Mesenchymal stem cell (in vitro differentiated cells and primary cell): Measurements from ENCODE around the gene ZBTB2.

Experiments
- DNase-seq: peaks from one replicate; pipeline ENCODE4 v3.0.0-alpha.2; 2013
- H2AFZ ChIP-seq: one replicate; pipeline ENCODE4 v1.6.1; 2013; ENCODE audit warnings: low read depth, mild to moderate bottlenecking, control low read depth, inconsistent platforms, low read length, moderate library complexity
- H2AK5ac ChIP-seq: 2 replicates; pipeline ENCODE4 v1.6.1; 2013; ENCODE audit warnings: low read length, moderate library complexity, mild to moderate bottlenecking, inconsistent platforms; ENCODE audit not compliant: severe bottlenecking
- H2BK120ac ChIP-seq: one replicate; pipeline ENCODE4 v1.6.1; 2013; ENCODE audit warnings: low read depth, mild to moderate bottlenecking, inconsistent platforms, low read length, moderate library complexity
- H2BK12ac ChIP-seq, 2 experiments: one replicate each; pipeline ENCODE4 v1.6.1; 2013; ENCODE audit warnings: inconsistent platforms in 2 of 2, low read length in 2 of 2, mild to moderate bottlenecking in 2 of 2, moderate library complexity in 2 of 2, control low read depth in 1 of 2
- H2BK15ac ChIP-seq: one replicate; pipeline ENCODE4 v1.6.1; 2013; ENCODE audit warnings: mild to moderate bottlenecking, low read depth, inconsistent platforms; ENCODE audit not compliant: poor library complexity, severe bottlenecking
- H2BK5ac ChIP-seq: 2 replicates; pipeline ENCODE4 v1.6.1; 2013; ENCODE audit warnings: low read depth, mild to moderate bottlenecking, low read length, control low read depth, inconsistent platforms; ENCODE audit not compliant: poor library complexity, severe bottlenecking
- H3K14ac ChIP-seq, 2 experiments: one replicate each; pipeline ENCODE4 v1.6.1; 2013; ENCODE audit warnings: inconsistent platforms in 2 of 2, low read length in 2 of 2, control low read depth in 1 of 2, mild to moderate bottlenecking in 1 of 2, moderate library complexity in 1 of 2
- H3K18ac ChIP-seq, 2 experiments: one replicate each; pipeline ENCODE4 v1.6.1; 2013; ENCODE audit warnings: inconsistent platforms in 2 of 2, low read length in 2 of 2, control low read depth in 1 of 2, low read depth in 1 of 2, mild to moderate bottlenecking in 1 of 2
- H3K23ac ChIP-seq, 2 experiments: one replicate each; pipeline ENCODE4 v1.6.1; 2013; ENCODE audit warnings: inconsistent platforms in 2 of 2, low read length in 2 of 2, mild to moderate bottlenecking in 2 of 2, moderate library complexity in 2 of 2, control low read depth in 1 of 2
- H3K27ac ChIP-seq: 2 replicates; pipeline ENCODE4 v1.5.1; 2013; ENCODE audit warnings: mild to moderate bottlenecking, moderate library complexity, low read length, control low read depth, inconsistent platforms; ENCODE audit not compliant: poor library complexity, severe bottlenecking
- H3K27me3 ChIP-seq, 2 experiments: 2 replicates each; pipeline versions ENCODE4 v1.6.1 to v1.7.0; 2013; ENCODE audit warnings: low read length in 2 of 2, mild to moderate bottlenecking in 2 of 2, moderate library complexity in 2 of 2, control low read depth in 1 of 2, inconsistent platforms in 1 of 2; ENCODE audit not compliant: control insufficient read depth in 1 of 2, insufficient read depth in 1 of 2
- H3K36me3 ChIP-seq, 2 experiments: 2 replicates each; pipeline versions ENCODE4 v1.6.1 to v1.7.0; 2013; ENCODE audit warnings: low read length in 2 of 2, control low read depth in 1 of 2, inconsistent platforms in 1 of 2, low read depth in 1 of 2, mild to moderate bottlenecking in 1 of 2; ENCODE audit not compliant: insufficient read depth in 2 of 2, control insufficient read depth in 1 of 2
- H3K4ac ChIP-seq, 2 experiments: one replicate each; pipeline ENCODE4 v1.6.1; 2013; ENCODE audit warnings: inconsistent platforms in 2 of 2, low read length in 2 of 2, mild to moderate bottlenecking in 2 of 2, moderate library complexity in 2 of 2, control low read depth in 1 of 2, low read depth in 1 of 2
- H3K4me1 ChIP-seq: 2 replicates; pipeline ENCODE4 v1.6.1; 2013; ENCODE audit warnings: low read depth, low read length, control low read depth; ENCODE audit not compliant: control insufficient read depth, insufficient read depth
- H3K4me2 ChIP-seq: 2 replicates; pipeline ENCODE4 v1.6.1; 2013; ENCODE audit warnings: low read length, mild to moderate bottlenecking, inconsistent platforms; ENCODE audit not compliant: poor library complexity, severe bottlenecking
- H3K4me3 ChIP-seq, 2 experiments: 2 replicates each; pipeline versions ENCODE4 v1.5.1 to v1.7.0; 2013; ENCODE audit warnings: low read length in 2 of 2, mild to moderate bottlenecking in 2 of 2, control low read depth in 1 of 2, low read depth in 1 of 2; ENCODE audit not compliant: insufficient read depth in 1 of 2
- H3K79me1 ChIP-seq: replicated peaks from 2 replicates; pipeline ENCODE4 v1.6.1; 2013; ENCODE audit warnings: mild to moderate bottlenecking, control low read depth, low read length, inconsistent platforms; ENCODE audit not compliant: poor library complexity, severe bottlenecking
- H3K9ac ChIP-seq: 2 replicates; pipeline ENCODE4 v1.7.0; 2013; ENCODE audit warnings: mild to moderate bottlenecking, low read length, moderate library complexity
- H3K9me3 ChIP-seq: 2 replicates; pipeline ENCODE4 v1.7.0; 2013; ENCODE audit warnings: mild to moderate bottlenecking, low read length; ENCODE audit not compliant: control insufficient read depth
- H4K8ac ChIP-seq: one replicate; pipeline ENCODE4 v1.6.1; 2013; ENCODE audit warnings: inconsistent platforms, mild to moderate bottlenecking, low read length, moderate library complexity
- H4K91ac ChIP-seq: one replicate; pipeline ENCODE4 v1.6.1; 2013; ENCODE audit warnings: mild to moderate bottlenecking, low read length, inconsistent platforms
- WGBS: methylation state at CpG from one replicate; pipeline ENCODE4 v1.1.7; 2013; ENCODE audit warnings: mixed read lengths; 5-methylcytosine and 5-hydroxymethylcytosine counted together

ZBTB2 gene

GRCh38 chr6:151326116-151326825 lies 65.1 kb downstream of the ZBTB2 start:
- no peak overlapping the region for H3K14ac ChIP-seq
- no peak overlapping the region for H2BK12ac ChIP-seq
- no peak for DNase-seq
- H3K4me2 ChIP-seq, result peak overlapping the region; percentile 89
- no peak overlapping the region for H3K4ac ChIP-seq
- no peaks in the 10 kb centered on the region for H3K27me3 ChIP-seq
- H3K36me3 ChIP-seq, result peaks cover under 1 to 4% of the 10 kb centered on the region in 2 experiments
- H2BK15ac ChIP-seq, result no peak overlapping the region
- H3K23ac ChIP-seq, result no peak overlapping the region
- no peak overlapping the region for H2AFZ ChIP-seq
- H3K18ac ChIP-seq, result no peak overlapping the region
- no peak overlapping the region for H2BK5ac ChIP-seq
- H3K79me1 ChIP-seq, result peaks cover 13% of the 10 kb centered on the region
- peak overlapping the region in 1 of 2 experiments; percentile 87 for H3K4me3 ChIP-seq
- peak overlapping the region; percentile 24 for H3K27ac ChIP-seq
- peaks cover 12% of the 10 kb centered on the region for H3K4me1 ChIP-seq
- H3K9ac ChIP-seq, result peak overlapping the region; percentile 92
- H4K8ac ChIP-seq, result no peak overlapping the region
- H3K9me3 ChIP-seq, result no peaks in the 10 kb centered on the region
- no peak overlapping the region for H2AK5ac ChIP-seq
- 86% methylated on average over 6 of the region's 8 CpGs for WGBS
- no peak overlapping the region for H4K91ac ChIP-seq
- peak overlapping the region; percentile 64 for H2BK120ac ChIP-seq

- Histone ChIP-seq H3K36me3 (peaks cover 4% of the 10 kb centered on the region in 2 experiments), H3K27me3 (no peaks in the 10 kb centered on the region), H2BK5ac (no peak overlapping the region), H3K4me2 (peak overlapping the region; percentile 89), H2BK15ac (peak overlapping the region; percentile 44), H2BK120ac (peak overlapping the region; percentile 64), H3K9me3 (no peaks in the 10 kb centered on the region), H3K27ac (peak overlapping the region; percentile 24), H2BK12ac (peak overlapping the region; percentile 46 to 92), H3K23ac (peak overlapping the region in 1 of 2 experiments; percentile 10), H3K14ac (peak overlapping the region in 1 of 2 experiments; percentile 37), H2AFZ (no peak overlapping the region), H3K4ac (peak overlapping the region; percentile 57 to 85), H2AK5ac (no peak overlapping the region), H3K18ac (peak overlapping the region; percentile 64 to 88), H3K79me1 (peaks cover 17% of the 10 kb centered on the region), H3K4me3 (peak overlapping the region; percentile 72 to 87), H3K4me1 (peaks cover 12% of the 10 kb centered on the region), H4K8ac (peak overlapping the region; percentile 19), H3K9ac (peak overlapping the region; percentile 92), H4K91ac (peak overlapping the region; percentile 18)
- peak; percentile 68 for DNase-seq
- 28% methylated on average over 40 of the region's 46 CpGs for WGBS
These were observed 66.0 kb downstream of the ZBTB2 start for GRCh38 chr6:151325075-151326050.

GRCh38 chr6:151324488-151324825 lies 66.9 kb downstream of the ZBTB2 start:
- H3K4me2 ChIP-seq, result no peak overlapping the region
- no peak overlapping the region for H2AFZ ChIP-seq
- peak overlapping the region in 1 of 2 experiments; percentile 31 for H3K18ac ChIP-seq
- peak overlapping the region; percentile 26 for H2AK5ac ChIP-seq
- H4K91ac ChIP-seq, result no peak overlapping the region
- H3K9me3 ChIP-seq, result no peaks in the 10 kb centered on the region
- no peak overlapping the region for H3K27ac ChIP-seq
- WGBS, result 63% methylated on average over 3 of the region's 6 CpGs
- peaks cover 4% of the 10 kb centered on the region in 2 experiments for H3K36me3 ChIP-seq
- H3K4ac ChIP-seq, result no peak overlapping the region
- H3K4me3 ChIP-seq, result no peak overlapping the region
- H2BK120ac ChIP-seq, result peak overlapping the region; percentile 38
- H3K23ac ChIP-seq, result no peak overlapping the region
- no peaks in the 10 kb centered on the region for H3K27me3 ChIP-seq
- no peak overlapping the region for H3K14ac ChIP-seq
- peak overlapping the region; percentile 48 for H4K8ac ChIP-seq
- H2BK12ac ChIP-seq, result peak overlapping the region in 1 of 2 experiments; percentile 61
- no peak overlapping the region for H2BK15ac ChIP-seq
- DNase-seq, result no peak
- H3K79me1 ChIP-seq, result peaks cover 22% of the 10 kb centered on the region
- H3K4me1 ChIP-seq, result peaks cover 9% of the 10 kb centered on the region
- peak overlapping the region; percentile 92 for H3K9ac ChIP-seq
- no peak overlapping the region for H2BK5ac ChIP-seq
